IPS DF 4.7 (cell line): ENCODE data around the gene MAGOHB.
"Not testable (repeated sequence)": the region's sequence is repeated elsewhere in the genome, so short reads cannot be mapped to it uniquely, and the experiment has no call there.

Source experiments
- DNase-seq: peaks from one replicate; pipeline ENCODE4 v3.0.0-alpha.2; 2013; ENCODE audit warnings: low spot score; ENCODE audit errors: extremely low read depth

The MAGOHB gene

DNA sequence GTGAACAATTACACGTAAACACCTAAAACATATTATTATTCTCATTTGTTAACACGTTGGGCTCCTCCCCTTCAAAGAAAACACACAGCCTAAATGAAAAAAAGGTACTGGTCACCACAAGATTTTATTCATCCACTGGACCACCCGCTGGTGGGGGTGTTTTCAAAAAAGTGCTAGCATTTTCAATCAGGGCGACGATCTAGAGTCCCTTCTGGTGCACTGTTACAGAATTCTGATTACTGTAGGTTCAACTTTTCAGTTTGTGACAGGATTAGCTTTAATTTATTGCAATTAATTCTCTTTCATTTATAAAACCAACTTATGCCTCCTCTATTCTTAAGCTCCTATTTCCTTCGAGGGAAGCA, 443 bp downstream of the MAGOHB start:
- DNase-seq: no peak

DNA sequence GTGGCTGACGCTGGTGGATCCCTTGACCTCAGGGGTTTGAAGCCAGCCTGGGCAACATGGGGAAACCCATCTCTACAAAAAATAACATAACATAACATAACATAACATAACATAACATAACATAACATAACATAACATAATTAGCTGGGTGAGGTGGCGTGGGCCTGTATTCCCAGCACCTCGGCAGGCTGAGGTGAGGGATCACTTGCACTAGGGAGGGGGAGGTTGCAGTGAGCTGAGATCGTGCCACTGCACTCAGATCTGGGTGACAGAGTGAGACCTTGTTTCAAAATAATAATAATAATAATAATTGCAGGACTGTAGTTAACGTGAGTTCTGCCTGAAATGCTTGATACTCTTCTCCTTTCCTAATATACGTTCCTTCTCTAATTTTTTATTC, 1.3 kb downstream of the MAGOHB start:
- DNase-seq: no peak

DNA sequence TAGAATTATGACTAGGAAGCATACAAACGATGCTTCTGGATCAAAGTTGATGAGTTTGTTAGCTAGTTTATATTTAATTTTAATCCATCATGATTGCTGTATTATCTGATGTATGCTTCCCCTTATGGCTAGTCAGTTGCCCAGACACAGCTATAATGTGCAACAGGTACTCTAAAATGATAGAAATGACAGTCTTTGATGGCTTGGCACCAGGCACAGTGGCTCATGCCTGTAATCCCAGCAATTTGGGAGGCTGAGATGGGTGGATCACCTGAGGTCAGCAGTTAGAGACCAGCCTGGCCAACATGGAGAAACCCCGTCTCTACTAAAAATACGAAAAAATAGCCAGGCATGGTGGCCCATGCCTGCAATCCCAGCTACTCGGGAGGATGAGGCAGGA, 2.2 kb downstream of the MAGOHB start:
- DNase-seq: not testable (repeated sequence)

DNA sequence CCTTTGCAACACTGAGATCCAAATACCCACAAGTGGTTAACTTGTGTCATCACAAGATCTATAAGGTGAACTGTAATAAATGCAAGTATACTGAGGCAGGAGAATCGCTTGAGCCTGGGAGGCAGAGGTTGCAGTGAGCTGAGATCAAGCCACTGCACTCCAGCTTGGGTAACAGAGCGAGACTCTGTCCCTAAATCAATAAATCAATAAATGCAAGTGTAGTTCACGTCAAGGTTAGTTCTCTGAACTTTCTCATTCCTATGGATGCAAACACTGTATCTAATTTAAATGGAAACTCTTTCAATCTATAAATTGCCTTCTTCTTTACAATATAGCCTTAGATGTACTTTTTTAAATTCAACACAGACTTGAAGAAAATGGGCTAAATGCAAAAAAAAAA, 3.2 kb downstream of the MAGOHB start:
- DNase-seq: no peak

DNA sequence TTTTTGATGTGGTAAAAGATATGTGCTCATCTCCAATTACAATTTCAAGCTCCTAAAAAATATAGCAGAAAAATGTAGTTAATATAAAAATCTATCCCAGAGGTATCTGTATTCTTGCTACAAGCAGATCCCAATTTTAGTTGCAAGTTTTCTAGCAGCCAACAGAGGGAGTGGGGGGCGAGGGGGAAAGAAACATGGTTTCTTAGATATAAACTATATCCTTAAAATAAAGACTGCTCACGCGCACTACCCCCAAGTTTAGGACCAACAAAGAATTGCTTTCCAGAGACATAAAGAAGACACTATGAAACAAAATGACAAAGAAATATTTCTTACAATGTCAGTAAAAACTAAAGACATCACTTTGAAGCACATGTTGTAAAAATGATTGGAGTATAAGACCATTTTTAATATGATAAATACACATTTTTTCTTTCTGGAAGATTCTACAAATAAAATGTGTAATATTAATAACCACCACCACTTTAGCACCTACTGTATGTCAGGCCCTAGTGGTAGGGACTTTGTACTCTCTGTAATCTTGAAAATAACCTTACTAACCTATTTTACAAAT, 5.4 kb downstream of the MAGOHB start:
- no peak for DNase-seq

DNA sequence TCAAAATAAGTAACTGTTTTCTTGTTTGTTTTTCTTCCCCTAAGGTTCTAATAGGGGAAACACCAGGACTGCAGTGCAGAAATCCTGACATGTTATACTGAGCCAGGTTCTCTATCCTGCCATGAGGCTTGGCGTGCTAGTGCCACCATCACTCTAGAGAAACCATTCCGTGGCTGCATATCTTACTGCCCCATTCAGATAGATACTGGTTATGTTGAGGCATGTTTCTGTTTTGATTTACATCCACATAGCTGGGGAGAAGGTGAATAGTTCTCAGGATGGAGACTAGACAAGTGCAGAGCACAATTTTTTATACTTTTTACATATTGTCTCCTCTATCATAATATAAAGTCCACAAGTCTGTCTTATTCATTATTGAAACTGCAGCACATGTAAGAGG, 11.5 kb downstream of the MAGOHB start:
- DNase-seq: no peak

DNA sequence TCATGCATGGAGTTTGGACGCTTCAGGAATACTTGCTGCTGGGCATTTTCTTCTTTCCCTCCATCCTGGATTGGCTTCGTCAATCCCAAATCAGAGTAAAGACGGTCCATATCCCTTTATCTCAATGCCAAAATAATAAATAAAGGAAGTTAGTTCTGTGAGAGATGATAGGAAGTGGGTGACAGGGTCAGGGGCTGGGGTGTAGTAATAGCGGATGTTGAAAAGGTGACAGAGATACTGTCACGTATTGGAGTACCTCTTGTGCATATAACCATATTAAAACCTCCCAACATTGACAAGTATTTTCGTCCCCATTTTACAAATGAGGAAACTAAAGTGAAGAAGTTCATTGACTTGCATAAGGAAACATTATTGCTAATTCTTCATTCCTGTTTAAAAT, 12.4 kb downstream of the MAGOHB start:
- no peak for DNase-seq

DNA sequence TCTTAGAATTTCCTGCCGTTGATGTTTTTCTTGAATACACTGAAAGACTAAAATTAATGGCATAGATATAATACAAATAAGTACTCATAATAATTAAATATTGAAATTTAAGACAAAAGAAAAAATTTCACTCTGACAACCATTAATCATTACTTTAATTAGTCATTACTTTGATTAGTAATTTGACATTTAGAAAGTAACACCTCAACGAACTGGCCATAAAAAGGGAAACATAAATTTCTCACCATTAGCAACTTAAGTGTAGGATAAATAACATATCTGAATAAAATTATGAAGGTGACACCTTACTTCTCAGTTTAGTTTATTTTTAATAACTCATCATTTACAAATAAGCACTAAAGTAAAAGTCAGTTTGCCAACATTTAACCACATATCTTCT, 17.5 kb downstream of the MAGOHB start:
- no peak for DNase-seq

DNA sequence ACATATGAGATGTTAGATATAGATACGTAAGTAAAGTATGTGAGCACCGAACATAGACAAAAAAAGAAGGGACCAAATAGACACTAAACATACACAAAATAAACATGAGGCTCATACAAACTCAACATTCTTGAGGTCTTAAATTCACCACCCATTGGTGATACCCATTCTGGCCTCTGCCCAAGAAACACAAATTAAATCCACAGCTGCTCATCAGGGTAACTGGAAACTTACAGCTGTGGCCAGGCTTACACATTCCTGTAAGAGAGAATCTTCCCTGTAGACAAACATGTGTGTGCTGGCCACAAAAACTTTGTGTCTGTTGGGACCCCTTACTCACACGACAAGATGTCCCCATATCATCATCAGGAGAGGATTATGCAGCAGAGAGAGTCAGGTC, 22.4 kb downstream of the MAGOHB start:
- no peak for DNase-seq

DNA sequence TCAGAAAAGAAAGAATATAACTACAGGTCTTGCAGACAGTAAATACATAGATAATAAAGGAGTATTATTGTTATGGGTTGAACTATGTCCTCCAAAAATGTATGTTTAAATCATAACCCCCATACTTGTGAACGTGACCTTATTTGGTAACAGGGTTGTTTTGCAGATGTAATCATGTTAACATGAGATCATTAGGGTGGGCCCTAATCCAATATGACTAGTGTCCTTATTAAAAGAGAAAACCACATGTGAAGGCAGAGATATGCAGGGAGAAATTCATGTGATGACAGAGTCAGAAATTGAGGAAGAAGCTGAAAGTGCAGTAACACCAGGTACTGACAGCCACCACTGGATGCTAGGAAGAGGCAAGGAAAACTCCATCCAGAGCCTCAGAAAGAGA, 29.0 kb downstream of the MAGOHB start:
- DNase-seq: no peak

DNA sequence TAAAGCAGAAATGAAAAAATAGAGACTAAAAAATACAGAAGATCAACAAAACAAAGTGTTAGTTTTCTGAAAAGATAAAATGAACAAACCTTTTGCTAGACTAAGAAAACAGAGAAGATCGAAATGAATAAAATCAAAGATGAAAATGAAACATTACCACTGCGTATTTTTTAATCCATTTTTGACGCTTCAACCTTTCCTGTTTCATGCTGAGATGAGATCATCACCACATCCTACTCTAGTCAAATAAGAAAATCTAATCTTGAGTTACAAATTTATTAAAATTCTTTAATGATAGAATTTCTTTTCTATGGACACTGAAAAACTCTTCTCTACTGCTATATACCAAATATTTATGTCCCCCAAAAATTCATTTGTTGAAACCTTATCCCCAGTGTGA, 30.7 kb downstream of the MAGOHB start:
- no peak for DNase-seq

DNA sequence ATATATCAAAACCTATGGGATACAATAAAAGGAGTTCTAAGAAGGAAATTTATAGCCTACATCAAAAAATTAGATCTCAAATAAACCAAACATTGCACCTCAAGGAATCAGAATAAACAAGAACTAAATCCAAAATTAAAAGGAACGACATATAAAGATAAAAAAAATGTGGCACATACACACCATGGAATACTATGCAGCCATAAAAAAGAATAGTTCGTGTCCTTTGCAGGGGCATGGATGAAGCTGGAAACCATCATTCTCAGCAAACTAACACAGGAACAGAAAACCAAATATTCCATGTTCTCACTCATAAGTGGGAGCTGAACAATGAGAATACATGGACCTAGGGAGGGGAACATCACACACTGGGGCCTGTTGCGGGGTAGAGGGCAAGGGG, 31.3 kb downstream of the MAGOHB start:
- not testable (repeated sequence) for DNase-seq

DNA sequence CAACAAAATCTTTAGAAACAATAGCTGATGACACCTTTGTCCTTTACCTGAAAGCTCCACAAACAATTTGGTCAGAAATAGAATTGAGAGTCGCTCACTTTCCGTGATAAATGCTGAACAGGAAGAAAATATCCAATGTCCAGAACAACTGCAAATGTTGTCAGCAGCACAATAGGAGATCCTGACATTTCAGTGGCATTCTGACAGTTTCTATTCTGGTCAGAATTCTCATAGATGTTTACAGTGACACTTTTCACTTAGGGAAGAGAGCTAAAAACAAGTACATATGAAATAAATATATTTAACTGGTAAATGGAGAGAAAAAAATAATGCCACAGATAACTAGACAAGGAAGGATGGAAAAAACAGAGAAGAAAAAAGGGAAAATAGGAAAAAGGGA, 39.1 kb downstream of the MAGOHB start:
- no peak for DNase-seq

DNA sequence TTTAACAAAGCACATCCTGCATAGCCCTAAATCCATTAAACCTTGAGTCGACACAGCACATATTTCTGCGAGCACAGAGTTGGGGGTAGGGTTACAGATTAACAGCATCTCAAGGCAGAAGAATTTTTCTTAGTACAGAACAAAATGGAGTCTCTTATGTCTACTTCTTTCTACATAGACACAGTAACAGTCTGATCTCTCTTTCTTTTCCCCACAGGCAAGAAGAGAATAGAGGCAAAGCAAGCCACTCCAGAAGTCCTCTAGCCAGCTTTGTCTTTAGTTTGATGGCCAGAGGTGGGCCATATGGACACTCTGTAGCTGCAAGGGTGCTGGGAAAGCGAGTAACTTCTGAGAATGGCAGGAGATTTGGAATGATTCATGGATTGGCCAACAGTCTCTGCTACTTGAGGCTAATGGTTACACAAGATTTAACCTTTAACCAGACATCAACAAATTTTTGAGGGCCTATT, 41.4 kb downstream of the MAGOHB start:
- DNase-seq: not testable (repeated sequence)

DNA sequence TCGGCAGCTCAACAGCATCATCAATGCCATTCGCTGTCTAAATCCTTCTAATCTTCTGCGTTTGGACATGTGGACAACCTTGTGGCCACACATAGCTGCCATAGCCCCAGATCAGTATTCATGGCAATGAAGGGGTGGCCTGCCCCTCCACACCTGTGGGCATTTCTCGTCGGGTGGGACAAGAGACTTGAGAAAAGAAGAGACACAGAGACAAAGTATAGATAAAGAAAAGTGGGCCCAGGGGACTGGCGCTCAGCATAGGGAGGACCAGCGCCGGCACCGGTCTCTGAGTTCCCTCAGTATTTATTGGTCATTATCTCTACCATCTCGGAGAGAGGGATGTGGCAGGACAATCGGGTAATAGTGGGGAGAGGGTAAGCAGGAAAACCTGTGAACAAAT, 42.3 kb downstream of the MAGOHB start:
- DNase-seq: no peak

DNA sequence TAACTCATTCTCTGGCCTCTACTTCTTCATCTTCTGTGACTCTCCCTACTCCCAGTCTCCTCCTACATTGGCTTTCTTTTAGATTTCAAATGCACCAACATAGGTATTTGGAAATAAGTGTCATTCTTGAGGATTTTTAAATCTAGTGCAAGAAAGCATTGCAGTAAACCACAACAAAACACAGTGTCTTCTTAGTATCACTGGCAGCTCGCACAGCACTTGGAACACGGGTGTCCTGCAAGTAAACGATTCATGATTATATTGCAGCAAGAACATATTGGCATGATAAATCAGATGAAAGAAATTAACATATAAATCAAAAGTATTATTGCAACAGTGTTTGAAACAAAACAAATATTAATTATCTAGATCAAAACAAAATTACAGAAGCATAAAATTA, 45.6 kb downstream of the MAGOHB start:
- DNase-seq: no peak

DNA sequence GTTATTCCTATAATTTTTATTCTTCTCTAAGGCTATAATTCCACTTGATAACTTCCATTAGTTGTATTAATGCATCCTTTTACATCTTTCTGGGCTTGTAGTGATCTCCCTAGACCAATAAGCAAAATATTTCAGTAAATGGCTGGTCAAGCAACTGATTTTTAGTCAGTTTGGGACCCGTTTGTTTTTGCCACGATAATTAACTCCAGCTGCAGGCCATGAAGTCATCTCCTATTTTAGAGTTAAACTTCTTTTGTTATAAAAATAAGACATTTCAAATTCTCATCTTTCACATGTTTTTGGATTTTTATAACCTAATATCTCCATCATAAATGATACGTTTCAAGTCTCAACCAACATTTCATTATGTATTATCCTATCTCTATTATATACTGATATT, 49.4 kb downstream of the MAGOHB start:
- no peak for DNase-seq

DNA sequence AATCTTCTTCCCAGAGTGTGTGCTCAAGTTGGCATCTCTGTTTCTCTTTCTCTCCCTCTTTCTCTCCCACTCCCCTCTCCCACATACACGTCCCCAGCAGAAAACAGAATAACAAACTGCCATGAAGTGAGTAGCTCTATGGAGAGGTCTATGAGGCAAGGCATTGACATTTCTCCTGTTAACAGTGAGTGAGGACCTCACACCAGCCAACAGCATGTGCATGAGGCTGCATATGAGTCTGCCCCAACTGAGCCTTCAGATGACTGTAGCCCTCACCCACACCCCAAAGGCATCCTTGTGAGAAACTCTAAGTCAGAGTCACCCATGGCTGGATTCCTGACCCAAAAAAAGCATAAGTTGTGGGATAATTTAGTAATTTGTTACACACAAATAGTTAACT, 50.4 kb downstream of the MAGOHB start:
- DNase-seq: no peak

DNA sequence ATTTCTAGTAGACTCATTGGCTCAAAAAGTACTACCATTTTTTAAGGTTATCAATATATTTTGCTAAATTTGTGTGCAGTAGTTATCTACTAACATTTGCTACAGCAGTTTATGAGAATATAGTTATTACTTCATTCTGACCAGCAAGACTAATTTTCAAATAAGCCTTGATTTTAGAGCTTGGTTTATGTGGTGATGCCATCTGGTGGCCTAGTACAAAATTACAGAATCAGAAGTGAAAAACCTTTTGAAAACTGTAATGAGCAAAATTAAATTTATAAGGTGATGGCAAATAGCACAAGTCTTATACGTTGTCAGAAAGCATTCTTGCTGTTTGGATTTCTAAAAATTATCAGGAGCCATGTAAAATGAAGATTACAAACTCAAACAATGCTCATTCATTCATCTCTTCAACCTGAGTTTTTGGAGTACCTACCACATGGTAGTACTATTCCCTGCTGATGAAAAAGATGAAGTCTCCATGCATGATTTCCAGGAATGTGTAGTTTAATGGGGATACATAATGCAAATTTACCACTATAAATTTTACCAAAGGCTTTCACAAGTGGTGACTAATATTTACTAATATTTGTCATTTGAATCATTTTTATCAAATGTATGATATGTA, 51.0 kb downstream of the MAGOHB start:
- DNase-seq: no peak

DNA sequence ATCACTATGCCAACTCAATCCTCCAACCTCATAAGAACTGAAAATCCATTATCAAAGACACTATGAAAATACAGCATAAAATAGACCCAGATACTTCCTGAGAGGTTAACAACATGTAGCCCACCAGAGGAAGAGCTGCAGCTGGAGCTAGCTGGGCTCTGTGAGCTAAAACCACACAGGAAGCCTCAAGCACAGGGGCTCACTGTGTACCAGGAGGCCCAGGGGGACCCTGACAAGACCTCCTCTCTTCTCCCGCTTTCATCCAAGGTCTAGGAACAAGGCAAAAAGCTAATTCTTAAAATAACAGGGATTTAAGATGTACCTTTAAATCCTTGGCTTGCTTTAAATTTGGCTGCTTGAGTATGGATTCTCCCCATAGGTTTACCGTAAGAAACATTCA, 54.2 kb downstream of the MAGOHB start:
- no peak for DNase-seq

DNA sequence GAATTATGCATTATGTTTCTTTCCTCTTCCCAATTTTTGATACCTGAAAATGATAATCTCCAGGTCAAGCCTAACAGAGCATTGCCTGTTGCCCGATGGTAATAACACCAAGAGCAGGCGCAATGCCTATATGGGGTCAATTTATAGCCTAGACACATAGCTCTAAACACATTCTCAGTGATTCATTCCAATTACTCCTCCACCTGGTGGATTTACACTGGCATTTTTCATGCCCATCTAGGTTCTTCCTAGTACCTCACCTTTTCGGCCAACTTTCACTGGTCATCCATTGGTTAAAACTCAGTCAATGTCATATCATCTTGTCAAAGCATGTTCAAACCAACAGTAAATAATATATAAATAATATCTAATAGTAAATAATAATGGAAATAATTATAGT, 54.6 kb downstream of the MAGOHB start:
- DNase-seq: no peak

DNA sequence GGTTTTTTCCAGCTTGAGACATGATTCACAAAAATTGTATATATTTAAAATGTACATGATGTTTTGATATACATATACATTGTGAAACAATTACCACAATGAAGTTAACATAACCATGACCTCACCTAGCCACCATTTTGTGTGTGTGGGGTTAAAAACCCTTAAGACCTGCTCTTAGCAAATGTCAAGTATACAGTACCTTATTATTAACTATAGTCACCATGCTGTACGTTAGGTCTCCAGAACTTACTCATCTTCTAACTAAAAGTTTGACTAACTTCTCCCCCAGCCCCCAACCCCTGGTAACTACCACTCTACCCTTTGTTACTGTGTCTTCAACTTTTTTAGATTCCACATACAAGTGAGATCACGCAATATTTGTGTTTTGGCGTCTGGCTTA, 55.1 kb downstream of the MAGOHB start:
- DNase-seq: no peak

DNA sequence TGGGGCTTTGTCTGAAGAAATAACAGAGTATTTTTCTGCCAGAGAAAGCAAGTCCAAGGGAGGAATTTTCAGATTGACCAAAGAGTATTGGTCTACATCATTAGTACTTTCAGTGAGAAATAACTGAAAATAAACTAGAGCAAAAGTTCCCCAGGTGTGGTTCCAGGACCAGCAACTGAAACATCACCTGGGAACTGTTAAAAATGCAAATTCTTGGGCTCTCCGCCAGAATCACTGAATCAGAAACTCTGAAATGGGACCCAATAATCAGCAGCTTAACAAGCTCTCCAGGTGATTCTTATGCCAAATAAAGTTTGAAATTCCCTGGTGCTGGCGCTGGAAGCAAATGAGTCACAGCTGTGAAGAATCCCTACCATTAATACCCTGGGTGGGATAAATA, 55.6 kb downstream of the MAGOHB start:
- no peak for DNase-seq

DNA sequence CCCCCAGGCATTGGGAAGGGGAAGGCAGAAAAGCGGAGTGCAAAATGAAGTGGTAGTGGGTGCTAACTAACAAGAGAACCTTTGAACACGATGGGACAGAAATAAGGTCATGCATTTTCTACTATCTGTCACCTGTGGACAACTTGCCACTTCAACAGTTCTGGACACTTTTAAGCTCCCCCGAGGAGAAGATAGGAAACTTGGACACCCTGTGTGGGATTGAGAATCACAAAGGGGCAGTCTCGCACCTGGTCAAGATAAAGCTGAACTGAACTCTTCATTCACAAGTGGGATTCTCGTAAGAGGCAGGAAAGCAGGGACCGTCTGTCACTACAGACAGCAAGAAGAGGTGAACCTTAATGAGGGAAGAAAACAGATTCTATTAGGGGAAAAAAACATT, 56.1 kb downstream of the MAGOHB start:
- no peak for DNase-seq
